HepG2 (cell line): ENCODE results near the gene KCTD13. TPM values are rescaled to one million over a fixed set of nuclear protein-coding genes. Genes with fewer than 3 reads are reported as not detected.

Experiments
- FOXA1 ChIP-seq, 2 experiments: fragments of 450-650 bp in 1 of 2; sonication (generic) in 1 of 2; formaldehyde crosslinking in 1 of 2; IDR thresholded peaks; 2 replicates each; pipeline versions ENCODE4 v1.4.0 to v1.6.1; 2016 to 2020; ENCODE audit warnings: missing genetic modification reagents in 1 of 2
- MEF2D ChIP-seq: sonication (generic); formaldehyde crosslinking; IDR thresholded peaks from 2 replicates; pipeline ENCODE4 v1.5.1; 2020; ENCODE audit warnings: mild to moderate bottlenecking, missing genetic modification reagents
- NR2F2 ChIP-seq: IDR thresholded peaks from 2 replicates; pipeline ENCODE4 v1.6.1; 2012; ENCODE audit warnings: low read depth, inconsistent platforms, borderline replicate concordance
- SIN3B ChIP-seq: fragments of 150-350 bp; IDR thresholded peaks from 2 replicates; pipeline ENCODE4 v1.6.1; 2014; ENCODE audit warnings: low read length
- TEAD3 ChIP-seq: optimal IDR thresholded peaks from 2 replicates; pipeline ENCODE3; 2016; ENCODE audit warnings: borderline replicate concordance
- YEATS2 ChIP-seq: sonication (generic); formaldehyde crosslinking; IDR thresholded peaks from 2 replicates; pipeline ENCODE4 v1.4.0; 2020; ENCODE audit warnings: missing genetic modification reagents, borderline replicate concordance
- ZFY ChIP-seq: sonication (generic); formaldehyde crosslinking; IDR thresholded peaks from 2 replicates; pipeline ENCODE4 v1.4.0; 2020; ENCODE audit warnings: missing genetic modification reagents
- ZNF317 ChIP-seq: sonication (generic); formaldehyde crosslinking; IDR thresholded peaks from 2 replicates; pipeline ENCODE4 v1.5.0; 2020; ENCODE audit warnings: mild to moderate bottlenecking, missing genetic modification reagents
- ZNF530 ChIP-seq: sonication (generic); formaldehyde crosslinking; IDR thresholded peaks from 2 replicates; pipeline ENCODE4 v1.5.0; 2020; ENCODE audit warnings: low read depth, mild to moderate bottlenecking, missing genetic modification reagents
- ZNF720 ChIP-seq: sonication (generic); formaldehyde crosslinking; IDR thresholded peaks from 2 replicates; pipeline ENCODE4 v1.4.0; 2020; ENCODE audit warnings: missing genetic modification reagents
- ZNF891 ChIP-seq: sonication (generic); formaldehyde crosslinking; IDR thresholded peaks from 2 replicates; pipeline ENCODE4 v1.5.0; 2020; ENCODE audit warnings: mild to moderate bottlenecking, missing genetic modification reagents
- polyA plus RNA-seq, 8 experiments: library from polyadenylated mRNA; depleted of rRNA in 3 of 8; stranded (reverse) in 7 of 8; unstranded in 1 of 8; fragments of >200 nt; fragmentation: Illumina TruSeq in 4 of 8; extraction: Trizol in 4 of 8; gene quantifications; 2 replicates each; pipeline versions ENCODE4 v1.2.1 to v1.2.3, GENCODE V29; 2011 to 2016; ENCODE audit warnings: low read depth in 4 of 8, missing spikeins in 1 of 8, mixed read lengths in 1 of 8; ENCODE audit not compliant: insufficient read depth in 1 of 8
- total RNA-seq, 5 experiments: library from RNA; depleted of rRNA; stranded (reverse); fragments of >200 nt; fragmentation: Illumina TruSeq; extraction: Trizol; gene quantifications; 2 replicates each; pipeline ENCODE4 v1.2.3, GENCODE V29; 2016; ENCODE audit warnings: low read depth in 1 of 5
- TF ChIP-seq, protein P1 (sequence below): sonication (generic); formaldehyde crosslinking; IDR thresholded peaks from 2 replicates; pipeline ENCODE4 v1.8.1; 2023; ENCODE audit warnings: mild to moderate bottlenecking, missing genetic modification reagents
- TF ChIP-seq, protein P2 (sequence below): sonication (generic); formaldehyde crosslinking; IDR thresholded peaks from 2 replicates; pipeline ENCODE4 v1.4.0; 2020; ENCODE audit warnings: missing genetic modification reagents
- TF ChIP-seq, protein P3 (sequence below): sonication (generic); formaldehyde crosslinking; IDR thresholded peaks from 2 replicates; pipeline ENCODE4 v1.9.0; 2021; ENCODE audit warnings: missing genetic modification reagents, borderline replicate concordance
- TF ChIP-seq, protein P4 (sequence below): sonication (generic); formaldehyde crosslinking; IDR thresholded peaks from 2 replicates; pipeline ENCODE4 v1.8.1; 2023; ENCODE audit warnings: missing genetic modification reagents, inconsistent platforms, borderline replicate concordance
- TF ChIP-seq, protein P5 (sequence below): sonication (generic); formaldehyde crosslinking; IDR thresholded peaks from 2 replicates; pipeline ENCODE4 v1.4.0; 2020; ENCODE audit warnings: missing genetic modification reagents

Gene KCTD13
- total and polyA plus RNA-seq, 2 of the 13 experiments (the other 11 are each of a cell fraction or from before 2014, with no cell fraction given): 6.3 to 14.7 TPM

DNA sequence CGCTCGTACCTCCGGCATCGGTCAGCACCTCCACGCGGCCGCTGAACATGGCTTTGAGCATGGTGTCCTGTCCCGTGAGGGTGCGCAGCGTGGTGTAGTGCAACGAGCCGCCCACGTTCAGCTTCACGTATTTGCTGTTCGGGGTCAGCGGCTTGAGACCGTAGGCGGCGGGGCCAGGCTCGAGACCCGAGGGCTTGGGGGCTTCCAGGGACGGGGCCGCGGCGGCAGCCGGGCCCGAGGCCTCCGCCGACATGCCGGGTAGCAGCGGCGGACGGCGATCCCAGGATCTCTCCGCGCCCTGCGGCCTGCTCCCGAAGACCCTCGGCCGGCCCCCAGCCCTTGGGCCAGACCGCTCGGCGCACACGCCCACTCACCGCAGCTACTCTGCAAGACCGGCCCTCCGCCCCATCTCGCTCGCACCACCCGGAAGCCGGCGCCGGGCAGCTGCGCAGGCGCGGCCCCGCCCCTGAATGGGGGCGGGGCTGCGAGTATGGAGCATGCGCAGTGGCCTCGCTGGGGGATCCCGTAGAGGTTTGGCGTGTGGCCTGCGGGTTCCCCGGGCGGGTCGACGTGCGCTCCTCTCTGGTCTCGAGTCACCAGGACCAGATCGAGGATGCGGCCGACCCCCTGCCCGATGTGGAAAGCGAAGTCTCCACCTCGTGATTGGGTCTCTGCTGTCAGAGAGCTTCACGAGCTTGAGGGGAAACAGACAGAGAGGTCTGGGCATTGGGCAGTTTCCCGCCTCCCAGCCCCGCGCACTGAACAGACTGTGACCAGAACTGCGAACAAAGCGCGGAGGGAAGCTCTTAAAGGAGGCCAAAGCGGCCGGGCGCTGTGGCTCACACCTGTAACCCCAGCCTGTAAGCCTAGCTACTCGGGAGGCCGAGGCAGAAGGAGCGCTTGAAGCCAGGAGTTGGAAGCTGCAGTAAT, at the start of gene KCTD13 (continued):
- 0 out of 2 replicates have a peak, but pooled peaks have one; percentile 35 for TF ChIP-seq ZNF720 (CRISPR knock-in tag)
- TF ChIP-seq, protein P1, sequence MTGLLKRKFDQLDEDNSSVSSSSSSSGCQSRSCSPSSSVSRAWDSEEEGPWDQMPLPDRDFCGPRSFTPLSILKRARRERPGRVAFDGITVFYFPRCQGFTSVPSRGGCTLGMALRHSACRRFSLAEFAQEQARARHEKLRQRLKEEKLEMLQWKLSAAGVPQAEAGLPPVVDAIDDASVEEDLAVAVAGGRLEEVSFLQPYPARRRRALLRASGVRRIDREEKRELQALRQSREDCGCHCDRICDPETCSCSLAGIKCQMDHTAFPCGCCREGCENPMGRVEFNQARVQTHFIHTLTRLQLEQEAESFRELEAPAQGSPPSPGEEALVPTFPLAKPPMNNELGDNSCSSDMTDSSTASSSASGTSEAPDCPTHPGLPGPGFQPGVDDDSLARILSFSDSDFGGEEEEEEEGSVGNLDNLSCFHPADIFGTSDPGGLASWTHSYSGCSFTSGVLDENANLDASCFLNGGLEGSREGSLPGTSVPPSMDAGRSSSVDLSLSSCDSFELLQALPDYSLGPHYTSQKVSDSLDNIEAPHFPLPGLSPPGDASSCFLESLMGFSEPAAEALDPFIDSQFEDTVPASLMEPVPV (CRISPR knock-in tag): peak; percentile 94
- TF ChIP-seq ZFY (CRISPR knock-in tag): peak; percentile 98
- TF ChIP-seq ZNF891: peak; percentile 91
- TF ChIP-seq MEF2D (CRISPR knock-in tag): peak; percentile 52; the same call in 1 of the 2 replicates
- TF ChIP-seq, protein P2, sequence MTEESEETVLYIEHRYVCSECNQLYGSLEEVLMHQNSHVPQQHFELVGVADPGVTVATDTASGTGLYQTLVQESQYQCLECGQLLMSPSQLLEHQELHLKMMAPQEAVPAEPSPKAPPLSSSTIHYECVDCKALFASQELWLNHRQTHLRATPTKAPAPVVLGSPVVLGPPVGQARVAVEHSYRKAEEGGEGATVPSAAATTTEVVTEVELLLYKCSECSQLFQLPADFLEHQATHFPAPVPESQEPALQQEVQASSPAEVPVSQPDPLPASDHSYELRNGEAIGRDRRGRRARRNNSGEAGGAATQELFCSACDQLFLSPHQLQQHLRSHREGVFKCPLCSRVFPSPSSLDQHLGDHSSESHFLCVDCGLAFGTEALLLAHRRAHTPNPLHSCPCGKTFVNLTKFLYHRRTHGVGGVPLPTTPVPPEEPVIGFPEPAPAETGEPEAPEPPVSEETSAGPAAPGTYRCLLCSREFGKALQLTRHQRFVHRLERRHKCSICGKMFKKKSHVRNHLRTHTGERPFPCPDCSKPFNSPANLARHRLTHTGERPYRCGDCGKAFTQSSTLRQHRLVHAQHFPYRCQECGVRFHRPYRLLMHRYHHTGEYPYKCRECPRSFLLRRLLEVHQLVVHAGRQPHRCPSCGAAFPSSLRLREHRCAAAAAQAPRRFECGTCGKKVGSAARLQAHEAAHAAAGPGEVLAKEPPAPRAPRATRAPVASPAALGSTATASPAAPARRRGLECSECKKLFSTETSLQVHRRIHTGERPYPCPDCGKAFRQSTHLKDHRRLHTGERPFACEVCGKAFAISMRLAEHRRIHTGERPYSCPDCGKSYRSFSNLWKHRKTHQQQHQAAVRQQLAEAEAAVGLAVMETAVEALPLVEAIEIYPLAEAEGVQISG (CRISPR knock-in tag): peak; percentile 85
- TF ChIP-seq, protein P3, sequence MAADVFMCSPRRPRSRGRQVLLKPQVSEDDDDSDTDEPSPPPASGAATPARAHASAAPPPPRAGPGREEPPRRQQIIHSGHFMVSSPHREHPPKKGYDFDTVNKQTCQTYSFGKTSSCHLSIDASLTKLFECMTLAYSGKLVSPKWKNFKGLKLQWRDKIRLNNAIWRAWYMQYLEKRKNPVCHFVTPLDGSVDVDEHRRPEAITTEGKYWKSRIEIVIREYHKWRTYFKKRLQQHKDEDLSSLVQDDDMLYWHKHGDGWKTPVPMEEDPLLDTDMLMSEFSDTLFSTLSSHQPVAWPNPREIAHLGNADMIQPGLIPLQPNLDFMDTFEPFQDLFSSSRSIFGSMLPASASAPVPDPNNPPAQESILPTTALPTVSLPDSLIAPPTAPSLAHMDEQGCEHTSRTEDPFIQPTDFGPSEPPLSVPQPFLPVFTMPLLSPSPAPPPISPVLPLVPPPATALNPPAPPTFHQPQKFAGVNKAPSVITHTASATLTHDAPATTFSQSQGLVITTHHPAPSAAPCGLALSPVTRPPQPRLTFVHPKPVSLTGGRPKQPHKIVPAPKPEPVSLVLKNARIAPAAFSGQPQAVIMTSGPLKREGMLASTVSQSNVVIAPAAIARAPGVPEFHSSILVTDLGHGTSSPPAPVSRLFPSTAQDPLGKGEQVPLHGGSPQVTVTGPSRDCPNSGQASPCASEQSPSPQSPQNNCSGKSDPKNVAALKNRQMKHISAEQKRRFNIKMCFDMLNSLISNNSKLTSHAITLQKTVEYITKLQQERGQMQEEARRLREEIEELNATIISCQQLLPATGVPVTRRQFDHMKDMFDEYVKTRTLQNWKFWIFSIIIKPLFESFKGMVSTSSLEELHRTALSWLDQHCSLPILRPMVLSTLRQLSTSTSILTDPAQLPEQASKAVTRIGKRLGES (CRISPR knock-in tag): 0 out of 2 replicates have a peak, but pooled peaks have one; percentile 62
- no peak for TF ChIP-seq ZNF530 (CRISPR knock-in tag)
- TF ChIP-seq FOXA1 (IDR thresholded peaks at IDR 0.05): no peak
- peak; percentile 26 for TF ChIP-seq FOXA1 (CRISPR knock-in tag; IDR thresholded peaks at IDR 0.05)
- peak; percentile 23; the same call in 1 of the 2 replicates for TF ChIP-seq NR2F2
- peak; percentile 40 for TF ChIP-seq TEAD3 (CRISPR knock-in tag)
- TF ChIP-seq, protein P4, sequence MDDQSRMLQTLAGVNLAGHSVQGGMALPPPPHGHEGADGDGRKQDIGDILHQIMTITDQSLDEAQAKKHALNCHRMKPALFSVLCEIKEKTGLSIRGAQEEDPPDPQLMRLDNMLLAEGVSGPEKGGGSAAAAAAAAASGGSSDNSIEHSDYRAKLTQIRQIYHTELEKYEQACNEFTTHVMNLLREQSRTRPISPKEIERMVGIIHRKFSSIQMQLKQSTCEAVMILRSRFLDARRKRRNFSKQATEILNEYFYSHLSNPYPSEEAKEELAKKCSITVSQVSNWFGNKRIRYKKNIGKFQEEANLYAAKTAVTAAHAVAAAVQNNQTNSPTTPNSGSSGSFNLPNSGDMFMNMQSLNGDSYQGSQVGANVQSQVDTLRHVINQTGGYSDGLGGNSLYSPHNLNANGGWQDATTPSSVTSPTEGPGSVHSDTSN: peak; percentile 82; the same call in 1 of the 2 replicates
- peak; percentile 83 for TF ChIP-seq YEATS2 (CRISPR knock-in tag)
- TF ChIP-seq ZNF317 (CRISPR knock-in tag): peak; percentile 74
- no peak for TF ChIP-seq SIN3B
- TF ChIP-seq, protein P5, sequence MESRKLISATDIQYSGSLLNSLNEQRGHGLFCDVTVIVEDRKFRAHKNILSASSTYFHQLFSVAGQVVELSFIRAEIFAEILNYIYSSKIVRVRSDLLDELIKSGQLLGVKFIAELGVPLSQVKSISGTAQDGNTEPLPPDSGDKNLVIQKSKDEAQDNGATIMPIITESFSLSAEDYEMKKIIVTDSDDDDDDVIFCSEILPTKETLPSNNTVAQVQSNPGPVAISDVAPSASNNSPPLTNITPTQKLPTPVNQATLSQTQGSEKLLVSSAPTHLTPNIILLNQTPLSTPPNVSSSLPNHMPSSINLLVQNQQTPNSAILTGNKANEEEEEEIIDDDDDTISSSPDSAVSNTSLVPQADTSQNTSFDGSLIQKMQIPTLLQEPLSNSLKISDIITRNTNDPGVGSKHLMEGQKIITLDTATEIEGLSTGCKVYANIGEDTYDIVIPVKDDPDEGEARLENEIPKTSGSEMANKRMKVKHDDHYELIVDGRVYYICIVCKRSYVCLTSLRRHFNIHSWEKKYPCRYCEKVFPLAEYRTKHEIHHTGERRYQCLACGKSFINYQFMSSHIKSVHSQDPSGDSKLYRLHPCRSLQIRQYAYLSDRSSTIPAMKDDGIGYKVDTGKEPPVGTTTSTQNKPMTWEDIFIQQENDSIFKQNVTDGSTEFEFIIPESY (CRISPR knock-in tag): 0 out of 2 replicates have a peak, but pooled peaks have one; percentile 14
